ENCODE results near the gene KCNB1. TPM values are rescaled to one million over a fixed set of nuclear protein-coding genes. Genes with fewer than 3 reads are reported as not detected.

Gene KCNB1
- total RNA-seq, 1 donor from 2014 or later: 0.98 TPM

- Mint-ChIP-seq H3K9me3 (ENCODE audit: low read depth) (no peaks in the 10 kb centered on the region), H3K27me3 (peaks cover 7% of the 10 kb centered on the region), H3K4me1 (ENCODE audit: low read depth) (peaks cover 14% of the 10 kb centered on the region), H3K27ac (no peak overlapping the region), H3K36me3 (ENCODE audit: insufficient read depth) (no peaks in the 10 kb centered on the region), H3K4me3 (ENCODE audit: low read depth) (no peak overlapping the region)
- TF ChIP-seq CTCF (IDR thresholded peaks at IDR 0.05; ENCODE audit: unreplicated experiment): no peak
- no peak for DNase-seq (ENCODE audit: low spot score, unreplicated experiment)
These were observed 62.2 kb downstream of the KCNB1 start for GRCh38 chr20:49420292-49420691.

- peaks cover 7% of the 10 kb centered on the region for H3K27me3 Mint-ChIP-seq
- no peak for DNase-seq (ENCODE audit: low spot score, unreplicated experiment)
- TF ChIP-seq CTCF (IDR thresholded peaks at IDR 0.05; ENCODE audit: unreplicated experiment): no peak
- peaks cover 14% of the 10 kb centered on the region for H3K4me1 Mint-ChIP-seq (ENCODE audit: low read depth)
- no peaks in the 10 kb centered on the region for H3K36me3 Mint-ChIP-seq (ENCODE audit: insufficient read depth)
- H3K9me3 Mint-ChIP-seq (ENCODE audit: low read depth): no peaks in the 10 kb centered on the region
- H3K27ac Mint-ChIP-seq: no peak overlapping the region
- H3K4me3 Mint-ChIP-seq (ENCODE audit: low read depth): no peak overlapping the region
These were observed 62.7 kb downstream of the KCNB1 start for GRCh38 chr20:49419785-49420184.

GRCh38 chr20:49418809-49419208 is 63.7 kb downstream of the KCNB1 start:
- Mint-ChIP-seq H3K4me3 (ENCODE audit: low read depth) (no peak overlapping the region), H3K27ac (no peak overlapping the region), H3K9me3 (ENCODE audit: low read depth) (no peaks in the 10 kb centered on the region), H3K36me3 (ENCODE audit: insufficient read depth) (no peaks in the 10 kb centered on the region), H3K27me3 (peaks cover 6% of the 10 kb centered on the region), H3K4me1 (ENCODE audit: low read depth) (peaks cover 14% of the 10 kb centered on the region)
- TF ChIP-seq CTCF (IDR thresholded peaks at IDR 0.05; ENCODE audit: unreplicated experiment): no peak
- no peak for DNase-seq (ENCODE audit: low spot score, unreplicated experiment)

- no peaks in the 10 kb centered on the region for H3K36me3 Mint-ChIP-seq (ENCODE audit: insufficient read depth)
- H3K9me3 Mint-ChIP-seq (ENCODE audit: low read depth): no peaks in the 10 kb centered on the region
- peaks cover 13% of the 10 kb centered on the region for H3K27me3 Mint-ChIP-seq
These were observed 64.5 kb downstream of the KCNB1 start for GRCh38 chr20:49417843-49418555.

GRCh38 chr20:49415668-49416044 is 66.8 kb downstream of the KCNB1 start:
- H3K4me1 Mint-ChIP-seq (ENCODE audit: low read depth): peaks cover 14% of the 10 kb centered on the region
- no peak for DNase-seq (ENCODE audit: low spot score, unreplicated experiment)
- H3K27ac Mint-ChIP-seq: no peak overlapping the region
- no peak for TF ChIP-seq CTCF (IDR thresholded peaks at IDR 0.05; ENCODE audit: unreplicated experiment)
- peaks cover 15% of the 10 kb centered on the region for H3K27me3 Mint-ChIP-seq
- no peaks in the 10 kb centered on the region for H3K36me3 Mint-ChIP-seq (ENCODE audit: insufficient read depth)
- H3K4me3 Mint-ChIP-seq (ENCODE audit: low read depth): no peak overlapping the region
- no peaks in the 10 kb centered on the region for H3K9me3 Mint-ChIP-seq (ENCODE audit: low read depth)

More at GRCh38 chr20:49417843-49418555, 64.5 kb downstream of the KCNB1 start:
- Mint-ChIP-seq H3K4me3 (ENCODE audit: low read depth) (no peak overlapping the region), H3K4me1 (ENCODE audit: low read depth) (peaks cover 14% of the 10 kb centered on the region), H3K27ac (no peak overlapping the region)
- DNase-seq (ENCODE audit: low spot score, unreplicated experiment): no peak
- no peak for TF ChIP-seq CTCF (IDR thresholded peaks at IDR 0.05; ENCODE audit: unreplicated experiment)

All from progenitor cell of endocrine pancreas (in vitro differentiated cells).